22Rv1 (cell line): ENCODE results near the gene VPREB3.

Source experiments
- ZFX ChIP-seq: fragments of 450-650 bp; IDR thresholded peaks from 2 replicates; pipeline ENCODE4 v1.6.1; 2017; ENCODE audit warnings: antibody characterized with exemption, borderline replicate concordance
- TF ChIP-seq, protein P1 (sequence below): fragments of 450-650 bp; IDR thresholded peaks from 2 replicates; pipeline ENCODE4 v1.5.1; 2017; ENCODE audit warnings: mild to moderate bottlenecking

DNA sequence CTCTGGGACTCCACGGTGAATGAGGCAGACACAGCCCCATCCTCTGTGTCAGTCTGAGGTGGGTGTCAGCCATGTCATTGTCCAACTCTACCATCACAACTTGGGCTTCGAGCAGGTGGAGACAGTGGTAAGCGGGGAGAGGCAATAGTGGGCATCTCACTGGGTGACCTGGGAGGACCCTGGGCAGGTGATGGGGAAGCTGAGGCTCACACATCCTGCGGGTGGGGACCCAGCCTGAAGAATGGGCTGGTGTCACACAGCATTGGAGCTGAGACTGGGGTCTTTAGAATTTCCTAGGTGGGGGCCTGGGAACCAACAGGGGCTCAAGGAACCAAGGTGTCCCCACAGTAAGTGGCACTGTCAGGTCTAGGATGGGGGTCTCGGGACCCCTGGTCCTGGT is 25.5 kb upstream of the VPREB3 start:
- TF ChIP-seq, protein P1, sequence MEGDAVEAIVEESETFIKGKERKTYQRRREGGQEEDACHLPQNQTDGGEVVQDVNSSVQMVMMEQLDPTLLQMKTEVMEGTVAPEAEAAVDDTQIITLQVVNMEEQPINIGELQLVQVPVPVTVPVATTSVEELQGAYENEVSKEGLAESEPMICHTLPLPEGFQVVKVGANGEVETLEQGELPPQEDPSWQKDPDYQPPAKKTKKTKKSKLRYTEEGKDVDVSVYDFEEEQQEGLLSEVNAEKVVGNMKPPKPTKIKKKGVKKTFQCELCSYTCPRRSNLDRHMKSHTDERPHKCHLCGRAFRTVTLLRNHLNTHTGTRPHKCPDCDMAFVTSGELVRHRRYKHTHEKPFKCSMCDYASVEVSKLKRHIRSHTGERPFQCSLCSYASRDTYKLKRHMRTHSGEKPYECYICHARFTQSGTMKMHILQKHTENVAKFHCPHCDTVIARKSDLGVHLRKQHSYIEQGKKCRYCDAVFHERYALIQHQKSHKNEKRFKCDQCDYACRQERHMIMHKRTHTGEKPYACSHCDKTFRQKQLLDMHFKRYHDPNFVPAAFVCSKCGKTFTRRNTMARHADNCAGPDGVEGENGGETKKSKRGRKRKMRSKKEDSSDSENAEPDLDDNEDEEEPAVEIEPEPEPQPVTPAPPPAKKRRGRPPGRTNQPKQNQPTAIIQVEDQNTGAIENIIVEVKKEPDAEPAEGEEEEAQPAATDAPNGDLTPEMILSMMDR: no peak
- TF ChIP-seq ZFX: no peak
